Osteocyte (in vitro differentiated cells): ENCODE results near the gene LIN52. TPM values are rescaled to one million over a fixed set of nuclear protein-coding genes. Genes with fewer than 3 reads are reported as not detected.

Experiments used
- DNase-seq: peaks from one replicate; pipeline ENCODE4 v3.0.0; 2021; ENCODE audit warnings: mixed read lengths; ENCODE audit not compliant: unreplicated experiment; ENCODE audit errors: extremely low spot score
- H3K27ac Mint-ChIP-seq: one replicate; pipeline ENCODE4 v1.8.0; 2021; ENCODE audit warnings: mild to moderate bottlenecking, mixed read lengths; ENCODE audit not compliant: unreplicated experiment
- H3K27me3 Mint-ChIP-seq: one replicate; pipeline ENCODE4 v1.8.0; 2021; ENCODE audit warnings: mixed read lengths; ENCODE audit not compliant: unreplicated experiment
- H3K36me3 Mint-ChIP-seq: one replicate; pipeline ENCODE4 v1.8.0; 2021; ENCODE audit warnings: mixed read lengths; ENCODE audit not compliant: unreplicated experiment
- H3K4me1 Mint-ChIP-seq: one replicate; pipeline ENCODE4 v1.8.0; 2021; ENCODE audit warnings: mixed read lengths; ENCODE audit not compliant: unreplicated experiment
- H3K4me3 Mint-ChIP-seq: one replicate; pipeline ENCODE4 v1.8.0; 2021; ENCODE audit warnings: mild to moderate bottlenecking, moderate library complexity, mixed read lengths; ENCODE audit not compliant: unreplicated experiment
- H3K9me3 Mint-ChIP-seq: one replicate; pipeline ENCODE4 v1.8.0; 2021; ENCODE audit warnings: mixed read lengths; ENCODE audit not compliant: unreplicated experiment
- total RNA-seq: library from RNA; stranded (reverse); gene quantifications from 2 replicates; pipeline ENCODE4 v1.2.1, GENCODE V29; 2021
- TF ChIP-seq, protein P1 (sequence below): fragments of 200-600 bp; sonication (generic); IDR thresholded peaks from 2 replicates; pipeline ENCODE4 v1.5.0; 2021; ENCODE audit warnings: antibody characterized with exemption, mild to moderate bottlenecking, moderate library complexity

Gene LIN52
- total RNA-seq, 1 donor from 2014 or later, result 9.0 TPM

GRCh38 chr14:74141703-74142102 lies 56.9 kb downstream of the LIN52 start:
- no peak for DNase-seq
- H3K36me3 Mint-ChIP-seq, result peaks cover 16% of the 10 kb centered on the region
- no peaks in the 10 kb centered on the region for H3K27me3 Mint-ChIP-seq
- TF ChIP-seq, protein P1, sequence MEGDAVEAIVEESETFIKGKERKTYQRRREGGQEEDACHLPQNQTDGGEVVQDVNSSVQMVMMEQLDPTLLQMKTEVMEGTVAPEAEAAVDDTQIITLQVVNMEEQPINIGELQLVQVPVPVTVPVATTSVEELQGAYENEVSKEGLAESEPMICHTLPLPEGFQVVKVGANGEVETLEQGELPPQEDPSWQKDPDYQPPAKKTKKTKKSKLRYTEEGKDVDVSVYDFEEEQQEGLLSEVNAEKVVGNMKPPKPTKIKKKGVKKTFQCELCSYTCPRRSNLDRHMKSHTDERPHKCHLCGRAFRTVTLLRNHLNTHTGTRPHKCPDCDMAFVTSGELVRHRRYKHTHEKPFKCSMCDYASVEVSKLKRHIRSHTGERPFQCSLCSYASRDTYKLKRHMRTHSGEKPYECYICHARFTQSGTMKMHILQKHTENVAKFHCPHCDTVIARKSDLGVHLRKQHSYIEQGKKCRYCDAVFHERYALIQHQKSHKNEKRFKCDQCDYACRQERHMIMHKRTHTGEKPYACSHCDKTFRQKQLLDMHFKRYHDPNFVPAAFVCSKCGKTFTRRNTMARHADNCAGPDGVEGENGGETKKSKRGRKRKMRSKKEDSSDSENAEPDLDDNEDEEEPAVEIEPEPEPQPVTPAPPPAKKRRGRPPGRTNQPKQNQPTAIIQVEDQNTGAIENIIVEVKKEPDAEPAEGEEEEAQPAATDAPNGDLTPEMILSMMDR, result no peak
- H3K27ac Mint-ChIP-seq, result no peak overlapping the region
- H3K9me3 Mint-ChIP-seq, result no peaks in the 10 kb centered on the region
- no peak overlapping the region for H3K4me3 Mint-ChIP-seq
- H3K4me1 Mint-ChIP-seq, result peaks cover 2% of the 10 kb centered on the region

- H3K27me3 Mint-ChIP-seq, result no peaks in the 10 kb centered on the region
- TF ChIP-seq, protein P1, result no peak
These were observed 57.8 kb downstream of the LIN52 start for GRCh38 chr14:74142523-74142922.

GRCh38 chr14:74144789-74145188 lies 60.0 kb downstream of the LIN52 start:
- H3K27ac Mint-ChIP-seq, result no peak overlapping the region
- H3K36me3 Mint-ChIP-seq, result peaks cover 12% of the 10 kb centered on the region
- H3K27me3 Mint-ChIP-seq, result no peaks in the 10 kb centered on the region
- no peaks in the 10 kb centered on the region for H3K9me3 Mint-ChIP-seq
- TF ChIP-seq, protein P1, result no peak
- no peak overlapping the region for H3K4me3 Mint-ChIP-seq
- no peak for DNase-seq
- H3K4me1 Mint-ChIP-seq, result peaks cover 2% of the 10 kb centered on the region

More at GRCh38 chr14:74142523-74142922, 57.8 kb downstream of the LIN52 start:
- Mint-ChIP-seq H3K36me3 (peaks cover 16% of the 10 kb centered on the region), H3K9me3 (no peaks in the 10 kb centered on the region), H3K27ac (no peak overlapping the region), H3K4me3 (no peak overlapping the region), H3K4me1 (peaks cover 2% of the 10 kb centered on the region)
- DNase-seq, result no peak

- Mint-ChIP-seq H3K4me3 (no peak overlapping the region), H3K36me3 (peaks cover 9% of the 10 kb centered on the region), H3K9me3 (no peaks in the 10 kb centered on the region), H3K27me3 (no peaks in the 10 kb centered on the region), H3K4me1 (no peaks in the 10 kb centered on the region), H3K27ac (no peak overlapping the region)
- TF ChIP-seq, protein P1, result no peak
- no peak for DNase-seq
These were observed 62.8 kb downstream of the LIN52 start for GRCh38 chr14:74147571-74147970.

- TF ChIP-seq, protein P1, result no peak
- Mint-ChIP-seq H3K27me3 (no peaks in the 10 kb centered on the region), H3K9me3 (no peaks in the 10 kb centered on the region), H3K4me1 (no peaks in the 10 kb centered on the region), H3K36me3 (peaks cover 9% of the 10 kb centered on the region), H3K27ac (no peak overlapping the region), H3K4me3 (no peak overlapping the region)
- DNase-seq, result no peak
These were observed 63.9 kb downstream of the LIN52 start for GRCh38 chr14:74148705-74149104.
